ENCODE data around the gene TSEN54.
A peak's percentile ranks its signal among the peaks of the same experiment; 100 is the strongest.

The TSEN54 gene

GRCh38 chr17:75544250-75544649 lies 27.9 kb downstream of the TSEN54 start:
- no peak for DNase-seq (ENCODE audit: low read depth)

GRCh38 chr17:75546181-75546580 lies 29.9 kb downstream of the TSEN54 start:
- no peak for DNase-seq (ENCODE audit: low read depth)

GRCh38 chr17:75547091-75547490 lies 30.8 kb downstream of the TSEN54 start:
- no peak for DNase-seq (ENCODE audit: low read depth)

GRCh38 chr17:75548813-75549212 lies 32.5 kb downstream of the TSEN54 start:
- DNase-seq (ENCODE audit: low read depth) = no peak

GRCh38 chr17:75549246-75550138 lies 33.2 kb downstream of the TSEN54 start:
- DNase-seq (ENCODE audit: low read depth) = no peak

- DNase-seq (ENCODE audit: low read depth) = no peak
Observed at GRCh38 chr17:75550139-75550465, 33.8 kb downstream of the TSEN54 start.

- DNase-seq (ENCODE audit: low read depth) = no peak
Observed at GRCh38 chr17:75551266-75551665, 34.9 kb downstream of the TSEN54 start.

- no peak for DNase-seq (ENCODE audit: low read depth)
Observed at GRCh38 chr17:75552425-75553294, 36.3 kb downstream of the TSEN54 start.

- no peak for DNase-seq (ENCODE audit: low read depth)
Observed at GRCh38 chr17:75553295-75554110, 37.2 kb downstream of the TSEN54 start.

GRCh38 chr17:75555679-75556153 lies 39.4 kb downstream of the TSEN54 start:
- no peak for DNase-seq (ENCODE audit: low read depth)

- DNase-seq (ENCODE audit: low read depth) = peak; percentile 18
Observed at GRCh38 chr17:75557075-75557851, 40.9 kb downstream of the TSEN54 start.

- no peak for DNase-seq (ENCODE audit: low read depth)
Observed at GRCh38 chr17:75557852-75558665, 41.7 kb downstream of the TSEN54 start.

GRCh38 chr17:75558666-75559530 lies 42.6 kb downstream of the TSEN54 start:
- no peak for DNase-seq (ENCODE audit: low read depth)

GRCh38 chr17:75559958-75560533 lies 43.7 kb downstream of the TSEN54 start:
- DNase-seq (ENCODE audit: low read depth) = no peak

GRCh38 chr17:75561927-75562603 lies 45.7 kb downstream of the TSEN54 start:
- peak; percentile 64 for DNase-seq (ENCODE audit: low read depth)

GRCh38 chr17:75563063-75563758 lies 46.9 kb downstream of the TSEN54 start:
- DNase-seq (ENCODE audit: low read depth) = no peak

GRCh38 chr17:75564195-75564594 lies 47.9 kb downstream of the TSEN54 start:
- no peak for DNase-seq (ENCODE audit: low read depth)

- DNase-seq (ENCODE audit: low read depth) = peak; percentile 68
Observed at GRCh38 chr17:75565066-75565465, 48.7 kb downstream of the TSEN54 start.

All from GM04504 (cell line).